ENCODE data around the gene MIOX. TPM values are rescaled to one million over a fixed set of nuclear protein-coding genes. Genes with fewer than 3 reads are reported as not detected.
"Not testable (repeated sequence)": the region's sequence is repeated elsewhere in the genome, so short reads cannot be mapped to it uniquely, and the experiment has no call there.

MIOX gene
- total RNA-seq, 1 donor from 2014 or later = not detected

GRCh38 chr22:50505276-50505775, 18.7 kb downstream of the MIOX start:
- intact Hi-C loops (cut with DNase I) = no loop called here
- no peak for ATAC-seq (ENCODE audit: poor library complexity)
- DNase-seq = no peak

GRCh38 chr22:50505776-50506610, 19.3 kb downstream of the MIOX start:
- ATAC-seq (ENCODE audit: poor library complexity) = no peak
- no peak for DNase-seq
- intact Hi-C loops (cut with DNase I) = no loop called here

GRCh38 chr22:50506611-50507420, 20.2 kb downstream of the MIOX start:
- intact Hi-C loops (cut with DNase I) = no loop called here
- ATAC-seq (ENCODE audit: poor library complexity) (peak; percentile 6), DNase-seq (peak; percentile 67)

- DNase-seq = peak; percentile 94
- ATAC-seq (ENCODE audit: poor library complexity) = peak; percentile 89
- intact Hi-C loops (cut with DNase I) = no loop called here
Observed at GRCh38 chr22:50507421-50507990, 20.8 kb downstream of the MIOX start, which contains the start of gene LMF2. TSS of gene LMF2 (minus strand) at chr22:50507702. CDS start at chr22:50507675, 27 bp downstream.

- peak; percentile 98 for DNase-seq
- intact Hi-C loops (cut with DNase I) = no loop called here
- peak; percentile 78 for ATAC-seq (ENCODE audit: poor library complexity)
Observed at GRCh38 chr22:50507991-50508884, 21.6 kb downstream of the MIOX start, which contains the start of gene NCAPH2. TSS of gene NCAPH2 (plus strand) at chr22:50508224. CDS start at chr22:50508338, 114 bp downstream.

- DNase-seq (no peak), ATAC-seq (ENCODE audit: poor library complexity) (no peak)
- intact Hi-C loops (cut with DNase I) = no loop called here
Observed at GRCh38 chr22:50508897-50509296, 22.2 kb downstream of the MIOX start.

- ATAC-seq (ENCODE audit: poor library complexity) (no peak), DNase-seq (no peak)
- intact Hi-C loops (cut with DNase I) = no loop called here
Observed at GRCh38 chr22:50513175-50513574, 26.5 kb downstream of the MIOX start.

GRCh38 chr22:50516068-50516467, 29.4 kb downstream of the MIOX start:
- DNase-seq = no peak
- ATAC-seq (ENCODE audit: poor library complexity) = no peak
- intact Hi-C loops (cut with DNase I) = no loop called here

GRCh38 chr22:50516891-50517290, 30.2 kb downstream of the MIOX start:
- DNase-seq (no peak), ATAC-seq (ENCODE audit: poor library complexity) (no peak)
- intact Hi-C loops (cut with DNase I) = no loop called here

GRCh38 chr22:50517495-50518260, 31.0 kb downstream of the MIOX start:
- no peak for ATAC-seq (ENCODE audit: poor library complexity)
- intact Hi-C loops (cut with DNase I) = no loop called here
- DNase-seq = no peak

GRCh38 chr22:50518606-50519005, 31.9 kb downstream of the MIOX start:
- intact Hi-C loops (cut with DNase I) = no loop called here
- DNase-seq (no peak), ATAC-seq (ENCODE audit: poor library complexity) (no peak)

GRCh38 chr22:50519151-50519550, 32.5 kb downstream of the MIOX start:
- intact Hi-C loops (cut with DNase I) = no loop called here
- ATAC-seq (ENCODE audit: poor library complexity) = no peak
- DNase-seq = no peak

GRCh38 chr22:50520184-50520583, 33.5 kb downstream of the MIOX start:
- ATAC-seq (ENCODE audit: poor library complexity); DNase-seq; intact Hi-C loops (cut with DNase I): not testable (repeated sequence)

GRCh38 chr22:50520826-50521453, 34.3 kb downstream of the MIOX start:
- no peak for DNase-seq
- ATAC-seq (ENCODE audit: poor library complexity) = no peak
- intact Hi-C loops (cut with DNase I) = no loop called here

- DNase-seq (no peak), ATAC-seq (ENCODE audit: poor library complexity) (no peak)
- intact Hi-C loops (cut with DNase I) = no loop called here
Observed at GRCh38 chr22:50521710-50522109, 35.1 kb downstream of the MIOX start.

GRCh38 chr22:50522208-50522805, 35.6 kb downstream of the MIOX start:
- intact Hi-C loops (cut with DNase I) = no loop called here
- DNase-seq (no peak), ATAC-seq (ENCODE audit: poor library complexity) (no peak)

Data from Right ventricle myocardium superior (tissue), 1 donor.